Nephron (organoid): ENCODE measurements around the gene AFG3L2.
A peak's percentile ranks its signal among the peaks of the same experiment; 100 is the strongest.

Experiments
- H3K27ac Mint-ChIP-seq, 3 experiments: 2 replicates each; pipeline ENCODE4 v1.8.0; 2020; ENCODE audit warnings: mixed read lengths in 3 of 3, mild to moderate bottlenecking in 2 of 3, moderate library complexity in 1 of 3
- H3K27me3 Mint-ChIP-seq: 2 replicates; pipeline ENCODE4 v1.8.0; 2021; ENCODE audit warnings: low read depth, mild to moderate bottlenecking, moderate library complexity, mixed read lengths
- H3K36me3 Mint-ChIP-seq: 2 replicates; pipeline ENCODE4 v1.8.0; 2020; ENCODE audit warnings: low read depth, mixed read lengths
- H3K4me1 Mint-ChIP-seq: 2 replicates; pipeline ENCODE4 v1.8.0; 2020; ENCODE audit warnings: mixed read lengths
- H3K4me3 Mint-ChIP-seq, 3 experiments: 2 replicates each; pipeline ENCODE4 v1.8.0; 2020; ENCODE audit warnings: mild to moderate bottlenecking in 3 of 3, mixed read lengths in 3 of 3, moderate library complexity in 2 of 3
- H3K9me3 Mint-ChIP-seq: 2 replicates; pipeline ENCODE4 v1.8.0; 2020; ENCODE audit warnings: mixed read lengths
- TF ChIP-seq, protein P1 (sequence below), 3 experiments: fragments of 200-600 bp; sonication (generic); IDR thresholded peaks; one replicate each; pipeline ENCODE4 v1.5.0; 2021; ENCODE audit warnings: antibody characterized with exemption in 3 of 3; ENCODE audit not compliant: unreplicated experiment in 3 of 3

Gene AFG3L2

DNA sequence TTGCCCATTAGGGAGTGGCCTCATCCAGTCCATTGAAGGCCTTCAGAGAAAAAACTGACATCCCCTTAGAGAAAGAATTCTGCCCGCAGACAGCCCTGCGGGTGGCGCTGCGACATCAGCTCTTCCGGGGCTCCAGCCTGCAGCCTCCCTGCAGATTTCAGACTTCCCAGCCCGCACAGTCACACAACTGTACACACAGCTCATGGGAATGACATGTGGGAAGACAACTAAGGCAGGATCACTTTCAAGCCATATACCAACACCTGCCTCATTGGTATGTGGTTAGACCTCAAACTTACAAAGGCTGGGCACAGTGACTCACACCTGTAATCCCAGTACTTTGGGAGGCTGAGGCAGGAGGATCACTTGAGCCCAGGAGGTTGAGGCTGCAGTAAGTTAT, 93.8 kb downstream of the AFG3L2 start:
- TF ChIP-seq, protein P1, sequence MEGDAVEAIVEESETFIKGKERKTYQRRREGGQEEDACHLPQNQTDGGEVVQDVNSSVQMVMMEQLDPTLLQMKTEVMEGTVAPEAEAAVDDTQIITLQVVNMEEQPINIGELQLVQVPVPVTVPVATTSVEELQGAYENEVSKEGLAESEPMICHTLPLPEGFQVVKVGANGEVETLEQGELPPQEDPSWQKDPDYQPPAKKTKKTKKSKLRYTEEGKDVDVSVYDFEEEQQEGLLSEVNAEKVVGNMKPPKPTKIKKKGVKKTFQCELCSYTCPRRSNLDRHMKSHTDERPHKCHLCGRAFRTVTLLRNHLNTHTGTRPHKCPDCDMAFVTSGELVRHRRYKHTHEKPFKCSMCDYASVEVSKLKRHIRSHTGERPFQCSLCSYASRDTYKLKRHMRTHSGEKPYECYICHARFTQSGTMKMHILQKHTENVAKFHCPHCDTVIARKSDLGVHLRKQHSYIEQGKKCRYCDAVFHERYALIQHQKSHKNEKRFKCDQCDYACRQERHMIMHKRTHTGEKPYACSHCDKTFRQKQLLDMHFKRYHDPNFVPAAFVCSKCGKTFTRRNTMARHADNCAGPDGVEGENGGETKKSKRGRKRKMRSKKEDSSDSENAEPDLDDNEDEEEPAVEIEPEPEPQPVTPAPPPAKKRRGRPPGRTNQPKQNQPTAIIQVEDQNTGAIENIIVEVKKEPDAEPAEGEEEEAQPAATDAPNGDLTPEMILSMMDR (IDR thresholded peaks at IDR 0.05; ENCODE audit: unreplicated experiment in 3 of 3) = no peak
- H3K9me3 Mint-ChIP-seq = no peaks in the 10 kb centered on the region
- H3K4me1 Mint-ChIP-seq = peaks cover 44% of the 10 kb centered on the region
- no peak overlapping the region for H3K4me3 Mint-ChIP-seq
- peak overlapping the region in 2 of 3 experiments; percentile 77 to 100 for H3K27ac Mint-ChIP-seq
- no peaks in the 10 kb centered on the region for H3K36me3 Mint-ChIP-seq
- peaks cover 30% of the 10 kb centered on the region for H3K27me3 Mint-ChIP-seq

DNA sequence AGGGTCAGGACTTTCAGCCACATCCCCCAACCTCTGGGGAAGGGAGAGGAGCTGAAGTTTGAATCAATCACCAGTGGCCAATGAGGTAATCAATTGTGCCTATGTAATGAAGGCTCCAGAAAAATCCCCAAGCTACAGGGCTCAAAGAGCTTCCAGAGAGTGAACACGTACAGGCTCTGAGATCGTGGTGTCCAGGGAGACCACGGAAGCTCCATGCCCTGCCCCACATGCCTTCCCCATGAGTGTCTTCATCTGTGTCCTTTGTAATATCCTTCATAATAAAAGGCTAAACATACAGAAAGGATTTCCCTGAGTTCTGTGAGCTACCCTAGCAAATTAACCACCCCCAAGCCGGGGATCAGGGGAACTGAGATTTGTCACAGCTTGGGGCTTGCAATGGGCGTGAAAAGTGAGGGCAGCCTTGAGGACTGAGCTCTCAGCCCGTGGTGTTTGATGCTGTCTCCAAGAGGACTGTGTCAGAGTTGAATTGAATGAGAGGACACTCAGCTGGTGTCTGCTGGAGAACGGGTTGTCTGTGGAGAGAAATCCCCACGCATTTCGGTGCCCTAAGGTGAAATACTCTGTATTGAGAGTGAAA, 94.5 kb downstream of the AFG3L2 start:
- H3K36me3 Mint-ChIP-seq = no peaks in the 10 kb centered on the region
- no peaks in the 10 kb centered on the region for H3K9me3 Mint-ChIP-seq
- peaks cover 43% of the 10 kb centered on the region for H3K4me1 Mint-ChIP-seq
- peaks cover 24% of the 10 kb centered on the region for H3K27me3 Mint-ChIP-seq
- TF ChIP-seq, protein P1 (IDR thresholded peaks at IDR 0.05; ENCODE audit: unreplicated experiment in 3 of 3) = no peak
- peak overlapping the region in 2 of 3 experiments; percentile 53 to 100 for H3K27ac Mint-ChIP-seq
- H3K4me3 Mint-ChIP-seq = no peak overlapping the region

DNA sequence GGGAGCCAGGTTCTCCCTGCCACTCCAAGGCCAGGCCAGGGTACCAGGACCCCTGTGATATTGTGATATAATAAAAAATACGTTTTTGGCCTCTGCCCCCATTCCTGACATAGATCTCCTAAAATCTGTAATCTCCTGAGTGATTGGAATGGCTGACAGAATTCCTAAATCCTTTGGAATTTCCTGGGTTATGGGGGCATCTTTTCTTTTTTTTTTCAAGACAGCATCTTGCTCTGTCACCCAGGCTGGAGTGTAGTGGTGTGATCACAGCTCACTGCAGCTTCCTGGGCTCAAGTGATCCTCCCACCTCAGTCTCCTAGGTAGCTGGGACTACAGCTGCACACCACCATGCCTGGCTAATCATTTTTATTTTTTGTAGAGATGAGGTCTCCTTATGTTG, 95.2 kb downstream of the AFG3L2 start:
- Mint-ChIP-seq H3K36me3 (no peaks in the 10 kb centered on the region), H3K4me1 (peaks cover 50% of the 10 kb centered on the region), H3K27ac (peak overlapping the region in 1 of 3 experiments; percentile 100), H3K4me3 (peak overlapping the region in 1 of 3 experiments; percentile 12), H3K9me3 (no peaks in the 10 kb centered on the region), H3K27me3 (peaks cover 21% of the 10 kb centered on the region)
- TF ChIP-seq, protein P1 (IDR thresholded peaks at IDR 0.05; ENCODE audit: unreplicated experiment in 3 of 3) = no peak

DNA sequence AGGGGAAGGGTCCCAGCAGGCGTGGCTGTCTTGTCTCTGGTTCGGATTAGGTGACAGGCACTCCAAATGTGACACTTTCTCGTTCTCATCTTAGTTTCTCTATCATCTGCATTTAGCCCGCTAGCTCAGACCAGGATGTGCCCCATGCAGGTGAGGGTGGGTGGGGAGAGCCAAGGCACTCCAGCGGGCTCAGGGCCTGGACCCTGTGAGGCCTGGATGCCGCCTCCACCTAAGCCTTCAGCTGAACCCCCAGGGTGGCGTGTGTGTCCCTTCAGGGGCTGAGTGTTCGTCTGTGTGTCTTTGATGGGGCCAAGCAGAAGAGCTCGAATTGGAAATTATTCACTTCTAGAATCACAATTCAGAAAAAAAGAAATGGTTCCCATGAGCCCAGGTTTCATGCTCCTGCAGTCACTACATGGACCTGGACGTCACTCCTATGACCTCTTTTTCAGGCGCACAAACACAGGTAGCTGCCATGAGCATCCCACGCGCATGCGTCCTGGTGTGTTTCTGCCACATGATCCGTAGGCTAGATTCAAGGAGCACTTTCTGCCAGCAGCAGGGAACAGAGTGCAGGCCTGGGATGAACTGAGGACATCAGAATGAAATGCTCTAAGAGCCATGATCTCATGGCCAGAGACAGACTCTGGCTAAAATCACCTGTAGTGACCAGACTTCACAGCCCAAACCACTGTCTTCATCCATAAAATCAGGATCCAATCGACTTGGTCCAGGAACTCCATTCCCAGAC, 97.1 kb downstream of the AFG3L2 start:
- H3K4me3 Mint-ChIP-seq = peak overlapping the region in 2 of 3 experiments; percentile 79 to 80
- H3K27me3 Mint-ChIP-seq = peaks cover 21% of the 10 kb centered on the region
- H3K27ac Mint-ChIP-seq = peak overlapping the region; percentile 98 to 100 (median 99)
- H3K4me1 Mint-ChIP-seq = peaks cover 54% of the 10 kb centered on the region
- H3K36me3 Mint-ChIP-seq = no peaks in the 10 kb centered on the region
- no peaks in the 10 kb centered on the region for H3K9me3 Mint-ChIP-seq
- TF ChIP-seq, protein P1 (IDR thresholded peaks at IDR 0.05; ENCODE audit: unreplicated experiment in 3 of 3) = no peak
